ENCODE results near the gene GFM1.

GRCh38 chr3:158709666-158710083 lies 65.3 kb downstream of the GFM1 start:
- no peak for TF ChIP-seq POLR2A (IDR thresholded peaks at IDR 0.05)
- TF ChIP-seq, protein P1, sequence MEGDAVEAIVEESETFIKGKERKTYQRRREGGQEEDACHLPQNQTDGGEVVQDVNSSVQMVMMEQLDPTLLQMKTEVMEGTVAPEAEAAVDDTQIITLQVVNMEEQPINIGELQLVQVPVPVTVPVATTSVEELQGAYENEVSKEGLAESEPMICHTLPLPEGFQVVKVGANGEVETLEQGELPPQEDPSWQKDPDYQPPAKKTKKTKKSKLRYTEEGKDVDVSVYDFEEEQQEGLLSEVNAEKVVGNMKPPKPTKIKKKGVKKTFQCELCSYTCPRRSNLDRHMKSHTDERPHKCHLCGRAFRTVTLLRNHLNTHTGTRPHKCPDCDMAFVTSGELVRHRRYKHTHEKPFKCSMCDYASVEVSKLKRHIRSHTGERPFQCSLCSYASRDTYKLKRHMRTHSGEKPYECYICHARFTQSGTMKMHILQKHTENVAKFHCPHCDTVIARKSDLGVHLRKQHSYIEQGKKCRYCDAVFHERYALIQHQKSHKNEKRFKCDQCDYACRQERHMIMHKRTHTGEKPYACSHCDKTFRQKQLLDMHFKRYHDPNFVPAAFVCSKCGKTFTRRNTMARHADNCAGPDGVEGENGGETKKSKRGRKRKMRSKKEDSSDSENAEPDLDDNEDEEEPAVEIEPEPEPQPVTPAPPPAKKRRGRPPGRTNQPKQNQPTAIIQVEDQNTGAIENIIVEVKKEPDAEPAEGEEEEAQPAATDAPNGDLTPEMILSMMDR (IDR thresholded peaks at IDR 0.05) = no peak
- no peak for TF ChIP-seq EP300 (IDR thresholded peaks at IDR 0.05; ENCODE audit: low read depth)
- TF ChIP-seq POLR2AphosphoS5 (IDR thresholded peaks at IDR 0.05) = no peak

Measured in transverse colon (tissue), 4 donors.